Lung (tissue), 12 donors: Measurements from ENCODE around the gene ANKUB1. TPM values are rescaled to one million over a fixed set of nuclear protein-coding genes. Genes with fewer than 3 reads are reported as not detected.

ENCODE experiments used
- ATAC-seq: fragments of 200-7000 bp; cut with Tn5 transposase; one replicate; pipeline ENCODE4 v1.9.1; 2020; ENCODE audit warnings: moderate number of reproducible peaks; ENCODE audit not compliant: insufficient read depth, low FRiP score
- DNase-seq, 3 donors: peaks; one replicate each; pipeline ENCODE4 v3.0.0-alpha.2; 2013 to 2017
- H3K27ac ChIP-seq, 2 donors: one replicate each; pipeline ENCODE4 v1.5.1; 2013; ENCODE audit warnings: mild to moderate bottlenecking in 2 of 2, moderate library complexity in 2 of 2, control low read depth in 1 of 2, inconsistent platforms in 1 of 2, low read depth in 1 of 2, low read length in 1 of 2
- H3K27me3 ChIP-seq, 3 donors: one replicate each; pipeline ENCODE4 v1.5.1; 2013; ENCODE audit warnings: low read length in 2 of 3; ENCODE audit not compliant: control insufficient read depth in 3 of 3, insufficient read depth in 3 of 3
- H3K36me3 ChIP-seq, 4 donors: one replicate each; pipeline ENCODE4 v1.5.1; 2013; ENCODE audit warnings: low read length in 4 of 4, mild to moderate bottlenecking in 1 of 4, moderate library complexity in 1 of 4; ENCODE audit not compliant: control insufficient read depth in 4 of 4, insufficient read depth in 4 of 4
- H3K4me1 ChIP-seq, 5 donors: one replicate each; pipeline ENCODE4 v1.5.1; 2013; ENCODE audit warnings: low read length in 5 of 5, mild to moderate bottlenecking in 2 of 5, moderate library complexity in 1 of 5; ENCODE audit not compliant: control insufficient read depth in 5 of 5, insufficient read depth in 5 of 5
- H3K4me3 ChIP-seq: one replicate; pipeline ENCODE4 v1.5.1; 2013; ENCODE audit warnings: mild to moderate bottlenecking, control low read depth, moderate library complexity
- H3K9ac ChIP-seq, 2 donors: one replicate each; pipeline ENCODE4 v1.5.1; 2013; ENCODE audit warnings: low read length in 2 of 2, control low read depth in 1 of 2; ENCODE audit not compliant: insufficient read depth in 1 of 2
- H3K9me3 ChIP-seq, 4 donors: one replicate each; pipeline ENCODE4 v1.5.1; 2013; ENCODE audit warnings: low read length in 3 of 4, mild to moderate bottlenecking in 1 of 4, moderate library complexity in 1 of 4; ENCODE audit not compliant: control insufficient read depth in 4 of 4, insufficient read depth in 3 of 4
- CTCF ChIP-seq: IDR thresholded peaks from 2 replicates; pipeline ENCODE4 v1.5.1; 2012; ENCODE audit warnings: mild to moderate bottlenecking; ENCODE audit errors: control extremely low read depth, extremely low read depth
- WGBS, 2 donors: extraction: QIAGEN DNeasy Blood & Tissue Kit; methylation state at CpG; one replicate each; pipeline ENCODE4 v1.1.7; 2013; 5-methylcytosine and 5-hydroxymethylcytosine counted together
- polyA plus RNA-seq, 2 donors: library from polyadenylated mRNA; stranded (reverse); fragments of 200-250 nt; gene quantifications; one replicate each; pipeline ENCODE4 v1.2.1, GENCODE V29; 2013
- total RNA-seq, 2 donors: library from RNA; depleted of rRNA in 1 of 2; stranded (reverse); fragments of >200 nt in 1 of 2; gene quantifications; one replicate each; pipeline ENCODE4 v1.2.1, GENCODE V29; 2014 to 2021
- donor health status: control.
- donor health status: control.
- donor health status: Bipolar disorder and iron deficiency.
- donor health status: healthy.
- donor health status: DM: yes; HTN: yes; CAD: no.

The ANKUB1 gene
- total and polyA plus RNA-seq, 4 donors, result 1.3 to 6.7 (median 2.4) TPM

GRCh38 chr3:149806171-149806778, 13.9 kb upstream of the ANKUB1 start:
- no peaks in the 10 kb centered on the region for H3K4me1 ChIP-seq
- ATAC-seq (no peak), DNase-seq (no peak)
- H3K27me3 ChIP-seq, result no peaks in the 10 kb centered on the region
- no peaks in the 10 kb centered on the region for H3K9me3 ChIP-seq
- no peak overlapping the region for H3K27ac ChIP-seq
- WGBS, 2 donors, result 31 to 53% methylated on average over 2 of the region's 2 CpGs
- H3K36me3 ChIP-seq, result no peaks in the 10 kb centered on the region
- TF ChIP-seq CTCF, result no peak
- no peak overlapping the region for H3K9ac ChIP-seq
- no peak overlapping the region for H3K4me3 ChIP-seq

GRCh38 chr3:149801639-149802038, 9.3 kb upstream of the ANKUB1 start:
- WGBS, 2 donors, result 59 to 74% methylated on average over 5 of the region's 5 CpGs
- TF ChIP-seq CTCF, result no peak

GRCh38 chr3:149801195-149801594, 8.8 kb upstream of the ANKUB1 start:
- WGBS, 2 donors, result 71 to 81% methylated on average over 1 of the region's 1 CpG
- ATAC-seq (no peak), DNase-seq (no peak)
- Histone ChIP-seq H3K27me3 (no peaks in the 10 kb centered on the region), H3K9me3 (no peaks in the 10 kb centered on the region), H3K27ac (no peak overlapping the region), H3K36me3 (no peaks in the 10 kb centered on the region), H3K4me3 (no peak overlapping the region), H3K9ac (no peak overlapping the region), H3K4me1 (no peaks in the 10 kb centered on the region)
- no peak for TF ChIP-seq CTCF

More at GRCh38 chr3:149801639-149802038, 9.3 kb upstream of the ANKUB1 start:
- no peak overlapping the region for H3K9ac ChIP-seq
- no peaks in the 10 kb centered on the region for H3K4me1 ChIP-seq
- no peak for ATAC-seq
- no peaks in the 10 kb centered on the region for H3K9me3 ChIP-seq
- no peaks in the 10 kb centered on the region for H3K36me3 ChIP-seq
- DNase-seq, result no peak
- no peak overlapping the region for H3K4me3 ChIP-seq
- no peak overlapping the region for H3K27ac ChIP-seq
- no peaks in the 10 kb centered on the region for H3K27me3 ChIP-seq

GRCh38 chr3:149800693-149801092, 8.3 kb upstream of the ANKUB1 start:
- DNase-seq (no peak), ATAC-seq (no peak)
- TF ChIP-seq CTCF, result no peak
- Histone ChIP-seq H3K4me1 (no peaks in the 10 kb centered on the region), H3K9ac (no peak overlapping the region), H3K27ac (no peak overlapping the region), H3K36me3 (no peaks in the 10 kb centered on the region), H3K4me3 (no peak overlapping the region), H3K27me3 (no peaks in the 10 kb centered on the region), H3K9me3 (no peaks in the 10 kb centered on the region)
- 93 to 95% methylated on average over 8 of the region's 8 CpGs for WGBS, 2 donors
